Sigmoid colon (tissue), 3 donors: ENCODE measurements around the gene FBXO48.
A peak's percentile ranks its signal among the peaks of the same experiment; 100 is the strongest.

ENCODE experiments used
- POLR2A ChIP-seq, 2 donors: fragments of 450-650 bp; IDR thresholded peaks; one replicate each; pipeline ENCODE4 v1.6.1; 2016; ENCODE audit warnings: antibody characterized with exemption in 2 of 2, mild to moderate bottlenecking in 2 of 2, moderate library complexity in 2 of 2
- TF ChIP-seq, protein P1 (sequence below), 4 experiments: fragments of 450-650 bp in 3 of 4; fragments of 200-600 bp in 1 of 4; IDR thresholded peaks; one replicate each; pipeline ENCODE4 v1.5.1; 2016 to 2019; ENCODE audit warnings: antibody characterized with exemption in 4 of 4, mild to moderate bottlenecking in 3 of 4, moderate library complexity in 2 of 4

DNA sequence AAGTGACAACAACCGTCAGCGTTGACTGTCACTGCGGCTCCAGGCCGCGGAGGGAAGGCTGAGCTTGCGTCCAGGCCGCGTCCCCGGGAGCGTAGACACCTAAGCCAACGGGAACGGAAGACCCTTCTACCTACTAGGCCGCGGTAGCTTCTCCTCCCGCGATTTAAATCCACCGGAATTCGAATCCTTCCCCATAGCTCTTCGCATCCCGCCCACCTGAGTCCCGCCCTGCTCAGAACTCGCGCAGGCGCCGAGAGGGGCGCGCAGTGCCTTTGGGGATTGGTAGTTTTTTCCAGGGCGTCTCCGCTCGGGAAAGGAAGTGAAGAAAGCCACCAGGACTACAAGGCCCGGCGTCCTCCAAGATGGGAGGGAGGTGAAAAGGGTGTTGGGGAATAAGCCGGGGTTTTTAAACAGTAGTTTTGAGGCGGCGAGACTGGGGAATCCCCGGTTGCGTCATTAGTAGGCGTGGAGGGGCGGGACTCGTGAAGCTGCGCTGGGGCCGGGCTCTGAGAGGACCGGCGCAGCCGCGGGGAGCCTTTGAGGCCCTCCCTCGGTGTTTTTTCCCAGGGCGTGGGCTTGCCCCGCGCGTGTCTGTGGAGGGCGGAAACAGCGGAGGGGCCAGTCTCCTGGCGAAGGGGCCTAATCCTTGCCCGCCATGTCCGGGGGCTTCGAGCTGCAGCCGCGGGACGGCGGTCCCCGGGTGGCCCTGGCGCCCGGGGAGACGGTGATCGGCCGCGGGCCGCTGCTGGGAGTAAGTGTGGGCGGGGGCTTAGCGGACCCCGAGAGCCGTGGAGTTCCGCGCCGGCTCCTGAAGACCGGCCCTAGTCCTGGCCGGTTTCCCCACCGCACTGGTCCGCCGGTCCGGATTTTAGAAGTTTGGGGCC, at the start of gene FBXO48, which contains the start of gene APLF:
- TF ChIP-seq, protein P1, sequence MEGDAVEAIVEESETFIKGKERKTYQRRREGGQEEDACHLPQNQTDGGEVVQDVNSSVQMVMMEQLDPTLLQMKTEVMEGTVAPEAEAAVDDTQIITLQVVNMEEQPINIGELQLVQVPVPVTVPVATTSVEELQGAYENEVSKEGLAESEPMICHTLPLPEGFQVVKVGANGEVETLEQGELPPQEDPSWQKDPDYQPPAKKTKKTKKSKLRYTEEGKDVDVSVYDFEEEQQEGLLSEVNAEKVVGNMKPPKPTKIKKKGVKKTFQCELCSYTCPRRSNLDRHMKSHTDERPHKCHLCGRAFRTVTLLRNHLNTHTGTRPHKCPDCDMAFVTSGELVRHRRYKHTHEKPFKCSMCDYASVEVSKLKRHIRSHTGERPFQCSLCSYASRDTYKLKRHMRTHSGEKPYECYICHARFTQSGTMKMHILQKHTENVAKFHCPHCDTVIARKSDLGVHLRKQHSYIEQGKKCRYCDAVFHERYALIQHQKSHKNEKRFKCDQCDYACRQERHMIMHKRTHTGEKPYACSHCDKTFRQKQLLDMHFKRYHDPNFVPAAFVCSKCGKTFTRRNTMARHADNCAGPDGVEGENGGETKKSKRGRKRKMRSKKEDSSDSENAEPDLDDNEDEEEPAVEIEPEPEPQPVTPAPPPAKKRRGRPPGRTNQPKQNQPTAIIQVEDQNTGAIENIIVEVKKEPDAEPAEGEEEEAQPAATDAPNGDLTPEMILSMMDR (IDR thresholded peaks at IDR 0.05): no peak
- TF ChIP-seq POLR2A (IDR thresholded peaks at IDR 0.05): peak in 1 of 2 donors; percentile 9
